GM18868 (cell line): ENCODE data around the gene ZNF618.

ENCODE experiments used
- ATAC-seq: cut with Tn5 transposase; IDR thresholded peaks from one replicate; pipeline ENCODE4 v1.9.1; 2021; ENCODE audit warnings: mild to moderate bottlenecking, moderate library complexity; ENCODE audit not compliant: unreplicated experiment

Gene ZNF618

GRCh38 chr9:114090798-114091197, 214.7 kb downstream of the ZNF618 start:
- ATAC-seq: no peak

GRCh38 chr9:114091711-114092110, 215.6 kb downstream of the ZNF618 start:
- no peak for ATAC-seq

- no peak for ATAC-seq
Observed at GRCh38 chr9:114092336-114092735, 216.2 kb downstream of the ZNF618 start.

- ATAC-seq: no peak
Observed at GRCh38 chr9:114093031-114093471, 216.9 kb downstream of the ZNF618 start.

- no peak for ATAC-seq
Observed at GRCh38 chr9:114093761-114094505, 217.8 kb downstream of the ZNF618 start.

- no peak for ATAC-seq
Observed at GRCh38 chr9:114094971-114095370, 218.9 kb downstream of the ZNF618 start.

GRCh38 chr9:114096041-114096511, 220.0 kb downstream of the ZNF618 start:
- no peak for ATAC-seq

- ATAC-seq: no peak
Observed at GRCh38 chr9:114096866-114097612, 220.9 kb downstream of the ZNF618 start.

- ATAC-seq: no peak
Observed at GRCh38 chr9:114097613-114098020, 221.5 kb downstream of the ZNF618 start.

- no peak for ATAC-seq
Observed at GRCh38 chr9:114098021-114098935, 222.2 kb downstream of the ZNF618 start.

GRCh38 chr9:114098936-114099668, 223.0 kb downstream of the ZNF618 start, which contains the start of gene KIF12:
TSS of gene KIF12 (minus strand) at chr9:114099292. CDS start at chr9:114099276, 16 bp downstream.
- ATAC-seq: no peak

- no peak for ATAC-seq
Observed at GRCh38 chr9:114099669-114100270, 223.7 kb downstream of the ZNF618 start.

- ATAC-seq: no peak
Observed at GRCh38 chr9:114100536-114100935, 224.4 kb downstream of the ZNF618 start.

- no peak for ATAC-seq
Observed at GRCh38 chr9:114102484-114102883, 226.4 kb downstream of the ZNF618 start.

- no peak for ATAC-seq
Observed at GRCh38 chr9:114105236-114105635, 229.1 kb downstream of the ZNF618 start.
